ENCODE results near the gene ADAMTSL1.

DNA sequence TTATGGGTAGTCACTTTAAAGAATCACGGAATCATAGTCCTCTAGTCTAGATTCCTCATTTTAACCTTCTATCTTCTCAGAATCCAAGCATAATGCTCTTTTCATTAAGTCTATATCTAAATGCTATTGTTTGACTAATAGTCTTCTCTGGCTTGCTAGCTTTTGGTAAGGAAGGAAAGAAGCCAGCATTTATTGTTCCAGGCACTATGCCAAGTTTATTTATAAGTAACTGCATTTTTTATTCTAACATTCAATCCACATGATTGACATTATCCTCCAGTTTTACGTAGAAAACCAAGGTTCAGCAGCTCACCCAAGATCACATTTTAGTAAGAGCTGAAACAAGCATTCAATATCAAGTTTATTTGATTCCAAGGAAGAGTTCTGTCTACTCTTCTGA is 304.9 kb downstream of the ADAMTSL1 start:
- TF ChIP-seq, protein P1, sequence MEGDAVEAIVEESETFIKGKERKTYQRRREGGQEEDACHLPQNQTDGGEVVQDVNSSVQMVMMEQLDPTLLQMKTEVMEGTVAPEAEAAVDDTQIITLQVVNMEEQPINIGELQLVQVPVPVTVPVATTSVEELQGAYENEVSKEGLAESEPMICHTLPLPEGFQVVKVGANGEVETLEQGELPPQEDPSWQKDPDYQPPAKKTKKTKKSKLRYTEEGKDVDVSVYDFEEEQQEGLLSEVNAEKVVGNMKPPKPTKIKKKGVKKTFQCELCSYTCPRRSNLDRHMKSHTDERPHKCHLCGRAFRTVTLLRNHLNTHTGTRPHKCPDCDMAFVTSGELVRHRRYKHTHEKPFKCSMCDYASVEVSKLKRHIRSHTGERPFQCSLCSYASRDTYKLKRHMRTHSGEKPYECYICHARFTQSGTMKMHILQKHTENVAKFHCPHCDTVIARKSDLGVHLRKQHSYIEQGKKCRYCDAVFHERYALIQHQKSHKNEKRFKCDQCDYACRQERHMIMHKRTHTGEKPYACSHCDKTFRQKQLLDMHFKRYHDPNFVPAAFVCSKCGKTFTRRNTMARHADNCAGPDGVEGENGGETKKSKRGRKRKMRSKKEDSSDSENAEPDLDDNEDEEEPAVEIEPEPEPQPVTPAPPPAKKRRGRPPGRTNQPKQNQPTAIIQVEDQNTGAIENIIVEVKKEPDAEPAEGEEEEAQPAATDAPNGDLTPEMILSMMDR (IDR thresholded peaks at IDR 0.05), result no peak
- TF ChIP-seq POLR2AphosphoS5 (IDR thresholded peaks at IDR 0.05) (no peak), POLR2A (IDR thresholded peaks at IDR 0.05) (no peak), EP300 (IDR thresholded peaks at IDR 0.05) (no peak)
